B cell (primary cell): Measurements from ENCODE around the gene HLA-DQB1. TPM values are rescaled to one million over a fixed set of nuclear protein-coding genes. Genes with fewer than 3 reads are reported as not detected.

Experiments
- ATAC-seq: fragments of 200-7000 bp; cut with Tn5 transposase; one replicate; pipeline ENCODE4 v1.10.0; 2021; ENCODE audit warnings: low read depth, mild to moderate bottlenecking, moderate number of reproducible peaks, moderate library complexity
- CTCF ChIA-PET: fragments of 350-600 bp; sonication (Branson Sonifier 250); formaldehyde crosslinking; loops from one replicate; lab custom pipeline; 2021; ENCODE audit warnings: antibody characterized with exemption, inconsistent platforms; lab: Charles Lee
- POLR2A ChIA-PET: fragments of 350-600 bp; sonication (Branson Sonifier 250); formaldehyde crosslinking; loops from one replicate; lab custom pipeline; 2021; ENCODE audit warnings: antibody characterized with exemption; lab: Charles Lee
- DNase-seq: peaks from one replicate; pipeline ENCODE4 v3.0.0; 2013
- H2AFZ ChIP-seq: 2 replicates; pipeline ENCODE4 v1.6.1; 2012; ENCODE audit warnings: mild to moderate bottlenecking, low read depth, low read length; ENCODE audit not compliant: insufficient read depth, poor library complexity, severe bottlenecking
- H3K27ac ChIP-seq, 2 donors: 1 replicate in 1 of 2; 2 replicates in 1 of 2; pipeline ENCODE4 v1.5.1; 2012 to 2013; ENCODE audit warnings: low read length in 2 of 2, mild to moderate bottlenecking in 2 of 2, moderate library complexity in 1 of 2
- H3K27me3 ChIP-seq, 4 experiments: fragments of 200-600 bp in 1 of 4; sonication (generic) in 1 of 4; replicated peaks in 1 of 4; 1 replicate in 2 of 4; 2 replicates in 2 of 4; pipeline versions ENCODE4 v1.6.1 to v1.7.0; 2013 to 2016; ENCODE audit warnings: low read length in 3 of 4, mild to moderate bottlenecking in 2 of 4, mixed read lengths in 1 of 4, moderate library complexity in 1 of 4; ENCODE audit not compliant: insufficient read depth in 4 of 4, control insufficient read depth in 3 of 4; ENCODE audit errors: control extremely low read depth in 1 of 4
- H3K36me3 ChIP-seq, 2 experiments: replicated peaks in 1 of 2; 1 replicate in 1 of 2; 2 replicates in 1 of 2; pipeline versions ENCODE4 v1.6.1 to v1.7.1; 2013; ENCODE audit warnings: low read length in 1 of 2; ENCODE audit not compliant: insufficient read depth in 2 of 2, control insufficient read depth in 1 of 2; ENCODE audit errors: control extremely low read depth in 1 of 2, extremely low read depth in 1 of 2
- H3K4me1 ChIP-seq, 2 donors: fragments of 200-600 bp in 1 of 2; sonication (generic) in 1 of 2; 1 replicate in 1 of 2; 2 replicates in 1 of 2; pipeline versions ENCODE4 v1.5.1 to v1.6.1; 2013 to 2017; ENCODE audit warnings: low read length in 2 of 2; ENCODE audit not compliant: control insufficient read depth in 2 of 2, insufficient read depth in 2 of 2
- H3K4me2 ChIP-seq: replicated peaks from 2 replicates; pipeline ENCODE3; 2012; ENCODE audit warnings: mild to moderate bottlenecking, low read depth, low read length; ENCODE audit not compliant: poor library complexity, severe bottlenecking
- H3K4me3 ChIP-seq, 5 experiments: fragments of 200-600 bp in 1 of 5; sonication (generic) in 1 of 5; 1 replicate in 3 of 5; 2 replicates in 2 of 5; pipeline versions ENCODE4 v1.5.1 to v1.7.0; 2011 to 2016; ENCODE audit warnings: low read length in 4 of 5, mild to moderate bottlenecking in 4 of 5, low read depth in 2 of 5, control low read depth in 1 of 5, moderate library complexity in 1 of 5; ENCODE audit not compliant: insufficient read depth in 1 of 5; ENCODE audit errors: control extremely low read depth in 1 of 5, extremely low read depth in 1 of 5
- H3K79me2 ChIP-seq: fragments of 200-600 bp; sonication (generic); one replicate; pipeline ENCODE4 v1.6.0; 2016; ENCODE audit warnings: low read length; ENCODE audit not compliant: control insufficient read depth, insufficient read depth
- H3K9ac ChIP-seq: fragments of 200-600 bp; sonication (generic); 2 replicates; pipeline ENCODE4 v1.6.1; 2017; ENCODE audit warnings: mild to moderate bottlenecking, low read length, moderate library complexity
- H3K9me3 ChIP-seq, 3 donors: one replicate each; pipeline versions ENCODE4 v1.6.1 to v1.7.1; 2013; ENCODE audit warnings: low read length in 2 of 3; ENCODE audit not compliant: control insufficient read depth in 2 of 3, insufficient read depth in 1 of 3; ENCODE audit errors: control extremely low read depth in 1 of 3
- H4K20me1 ChIP-seq: 2 replicates; pipeline ENCODE4 v1.6.0; 2012; ENCODE audit warnings: mild to moderate bottlenecking, low read length; ENCODE audit not compliant: insufficient read depth, control insufficient read depth, poor library complexity, severe bottlenecking
- H3K27ac Mint-ChIP-seq: one replicate; pipeline ENCODE4 v1.8.0; 2021; ENCODE audit warnings: mixed read lengths
- H3K27me3 Mint-ChIP-seq: one replicate; pipeline ENCODE4 v1.8.0; 2021; ENCODE audit warnings: mixed read lengths
- H3K4me1 Mint-ChIP-seq: one replicate; pipeline ENCODE4 v1.8.0; 2021; ENCODE audit warnings: mixed read lengths
- H3K4me3 Mint-ChIP-seq: one replicate; pipeline ENCODE4 v1.8.0; 2021; ENCODE audit warnings: mixed read lengths
- H3K9me3 Mint-ChIP-seq: one replicate; pipeline ENCODE4 v1.8.0; 2022; ENCODE audit warnings: mixed read lengths; ENCODE audit not compliant: insufficient read depth
- CTCF ChIP-seq: fragments of 200-600 bp; IDR thresholded peaks from one replicate; pipeline ENCODE4 v1.8.0; 2022; ENCODE audit warnings: antibody characterized with exemption, mild to moderate bottlenecking
- EZH2 ChIP-seq: IDR thresholded peaks from 2 replicates; pipeline ENCODE4 v1.6.1; 2012; ENCODE audit warnings: borderline replicate concordance, low read depth, mild to moderate bottlenecking, moderate library complexity, low read length; ENCODE audit not compliant: insufficient read depth, poor library complexity, severe bottlenecking
- WGBS: methylation state at CpG from one replicate; pipeline ENCODE4 v1.1.5; 2013; ENCODE audit warnings: missing lambda C conversion rate; ENCODE audit not compliant: insufficient coverage; 5-methylcytosine and 5-hydroxymethylcytosine counted together
- intact Hi-C: fragments of 100-400 bp; cut with micrococcal nuclease; formaldehyde crosslinking; loops from one replicate; pipeline ENCODE4 v1.10.0; 2022
- polyA plus RNA-seq: library from polyadenylated mRNA; depleted of rRNA; stranded (reverse); fragments of >200 nt; gene quantifications from 2 replicates; pipeline ENCODE4 v1.2.3, GENCODE V29; 2012
- total RNA-seq, 2 donors: library from RNA; stranded (reverse); fragments of 120-200 nt in 1 of 2; gene quantifications; 1 replicate in 1 of 2; 2 replicates in 1 of 2; pipeline versions ENCODE4 v1.2.3 to v1.2.4, GENCODE V29; 2013 to 2022

HLA-DQB1 gene
- total and polyA plus RNA-seq, 2 donors (not counting 1 experiment from before 2014, with no cell fraction given) = 267 to 986 TPM

- H4K20me1 ChIP-seq = no peaks in the 10 kb centered on the region
- TF ChIP-seq CTCF (no peak), EZH2 (no peak)
- ChIA-PET CTCF (interaction anchor here (0.7 to 7.7 kb wide), 7 partner anchors 15 to 231 kb away, joined by 3 to 59 read pairs (median 4); partner anchors contain the start of gene HLA-DRA), POLR2A (interaction anchor here (0.7 to 6.6 kb wide), 18 partner anchors 9 to 201 kb away, joined by 3 to 82 read pairs (median 6); partner anchors contain the start of genes HLA-DQA2, HLA-DQB1, HLA-DRA and HLA-DRB5)
- Mint-ChIP-seq H3K27me3 (no peaks in the 10 kb centered on the region), H3K4me1 (peaks cover 68% of the 10 kb centered on the region), H3K27ac (peak within 1 kb of the TSS; percentile 99), H3K9me3 (no peaks in the 10 kb centered on the region), H3K4me3 (peak within 1 kb of the TSS; percentile 99)
- DNase-seq (peak; percentile 94), ATAC-seq (peak; percentile 89)
- peak within 1 kb of the TSS; percentile 80 for H3K4me2 ChIP-seq
- intact Hi-C loops = loop anchor here (1.0 to 5.0 kb wide), 4 partner anchors 9 to 35 kb away; no protein-coding TSS in a partner anchor
- no peak within 1 kb of the TSS for H2AFZ ChIP-seq
- H3K79me2 ChIP-seq = peaks cover 70% of the 10 kb centered on the region
- no peaks in the 10 kb centered on the region for H3K9me3 ChIP-seq
- peaks cover 44 to 52% of the 10 kb centered on the region in 2 donors for H3K4me1 ChIP-seq
- no peaks in the 10 kb centered on the region for H3K27me3 ChIP-seq
- peaks cover 0 to 6% of the 10 kb centered on the region in 2 experiments for H3K36me3 ChIP-seq
- WGBS = 14% methylated on average over 2 of the region's 7 CpGs
- H3K27ac ChIP-seq = peak within 1 kb of the TSS; percentile 94 to 98
- H3K4me3 ChIP-seq = peak within 1 kb of the TSS; percentile 49 to 100 (median 66)
- peak within 1 kb of the TSS; percentile 100 for H3K9ac ChIP-seq
These were observed 29.1 kb downstream of the HLA-DQB1 start, which contains the start of gene HLA-DQA1 for GRCh38 chr6:32637219-32637880. TSS of gene HLA-DQA1 (plus strand) at chr6:32637406. CDS start at chr6:32637459, 53 bp downstream.
